SU-DHL-6 (cell line): ENCODE results near the gene GMIP.

Experiments
- H2AFZ ChIP-seq: fragments of 200-600 bp; sonication (generic); 2 replicates; pipeline ENCODE4 v1.6.1; 2014; ENCODE audit warnings: low read depth, mild to moderate bottlenecking, moderate library complexity, mixed read lengths, antibody characterized with exemption, low read length; ENCODE audit not compliant: severe bottlenecking
- H3F3A ChIP-seq: fragments of 200-600 bp; shearing (Covaris generic); 2 replicates; pipeline ENCODE4 v1.6.0; 2016; ENCODE audit warnings: antibody characterized with exemption, mild to moderate bottlenecking; ENCODE audit not compliant: insufficient read depth
- H3K27ac ChIP-seq: fragments of 200-600 bp; sonication (generic); 2 replicates; pipeline ENCODE4 v1.5.1; 2016; ENCODE audit warnings: low read depth, mild to moderate bottlenecking, low read length, moderate library complexity, mixed read lengths
- H3K27me3 ChIP-seq: fragments of 200-600 bp; sonication (generic), shearing (Covaris generic); 2 replicates; pipeline ENCODE4 v1.6.0; 2014; ENCODE audit warnings: mild to moderate bottlenecking, low read length
- H3K36me3 ChIP-seq: fragments of 200-600 bp; sonication (generic); 2 replicates; pipeline ENCODE4 v1.6.1; 2014; ENCODE audit warnings: mild to moderate bottlenecking, low read length, mixed read lengths
- H3K4me2 ChIP-seq: fragments of 300-600, 200-600 bp; shearing (Covaris generic), sonication (generic); 2 replicates; pipeline ENCODE4 v1.6.0; 2014; ENCODE audit warnings: low read length, low read depth, mild to moderate bottlenecking; ENCODE audit not compliant: poor library complexity, severe bottlenecking
- H3K4me3 ChIP-seq: fragments of 200-600 bp; sonication (generic); 2 replicates; pipeline ENCODE4 v1.5.1; 2014; ENCODE audit warnings: antibody characterized with exemption, low read length, mild to moderate bottlenecking, mixed read lengths; ENCODE audit not compliant: insufficient read depth, poor library complexity, severe bottlenecking
- H3K79me2 ChIP-seq: fragments of 200-600 bp; sonication (generic); 2 replicates; pipeline ENCODE4 v1.6.1; 2014; ENCODE audit warnings: mild to moderate bottlenecking, low read length, moderate library complexity; ENCODE audit not compliant: insufficient read depth
- H3K9ac ChIP-seq: fragments of 200-600 bp; sonication (generic); 2 replicates; pipeline ENCODE4 v1.7.0; 2014; ENCODE audit warnings: mild to moderate bottlenecking, low read length
- H3K9me2 ChIP-seq: fragments of 200-600 bp; sonication (generic); replicated peaks from 2 replicates; pipeline ENCODE4 v1.6.1; 2014; ENCODE audit warnings: low read length; ENCODE audit not compliant: insufficient read depth
- H3K9me3 ChIP-seq: fragments of 200-600 bp; sonication (generic); 2 replicates; pipeline ENCODE4 v1.6.1; 2014; ENCODE audit warnings: low read length, mixed read lengths; ENCODE audit not compliant: insufficient read depth
- H4K20me1 ChIP-seq: fragments of 200-600 bp; sonication (generic); 2 replicates; pipeline ENCODE4 v1.6.1; 2014; ENCODE audit warnings: low read depth, mild to moderate bottlenecking, antibody characterized with exemption, low read length, moderate library complexity, mixed read lengths
- EZH2phosphoT487 ChIP-seq: fragments of 200-600 bp; sonication (generic), shearing (Covaris generic); conservative IDR thresholded peaks from 2 replicates; pipeline ENCODE4 v1.6.1; 2018; ENCODE audit warnings: mild to moderate bottlenecking, antibody characterized with exemption, low read length, moderate library complexity, mixed read lengths
- TF ChIP-seq, protein P1 (sequence below): fragments of 200-600 bp; sonication (generic); IDR thresholded peaks from one replicate; pipeline ENCODE4 v1.5.1; 2017; ENCODE audit warnings: antibody characterized with exemption, mild to moderate bottlenecking, low read length, moderate library complexity; ENCODE audit not compliant: insufficient read depth, poor library complexity, severe bottlenecking

GMIP gene

GRCh38 chr19:19594381-19594780, 49.1 kb downstream of the GMIP start:
- Histone ChIP-seq H3K4me3 (no peak overlapping the region), H2AFZ (no peak overlapping the region), H3K9me3 (no peaks in the 10 kb centered on the region), H3K9ac (no peak overlapping the region), H3K9me2 (no peaks in the 10 kb centered on the region), H3K27me3 (no peaks in the 10 kb centered on the region), H3K27ac (no peak overlapping the region), H4K20me1 (no peaks in the 10 kb centered on the region), H3K4me2 (no peak overlapping the region), H3K79me2 (no peaks in the 10 kb centered on the region), H3K36me3 (no peaks in the 10 kb centered on the region), H3F3A (peaks cover 14% of the 10 kb centered on the region)
- TF ChIP-seq, protein P1, sequence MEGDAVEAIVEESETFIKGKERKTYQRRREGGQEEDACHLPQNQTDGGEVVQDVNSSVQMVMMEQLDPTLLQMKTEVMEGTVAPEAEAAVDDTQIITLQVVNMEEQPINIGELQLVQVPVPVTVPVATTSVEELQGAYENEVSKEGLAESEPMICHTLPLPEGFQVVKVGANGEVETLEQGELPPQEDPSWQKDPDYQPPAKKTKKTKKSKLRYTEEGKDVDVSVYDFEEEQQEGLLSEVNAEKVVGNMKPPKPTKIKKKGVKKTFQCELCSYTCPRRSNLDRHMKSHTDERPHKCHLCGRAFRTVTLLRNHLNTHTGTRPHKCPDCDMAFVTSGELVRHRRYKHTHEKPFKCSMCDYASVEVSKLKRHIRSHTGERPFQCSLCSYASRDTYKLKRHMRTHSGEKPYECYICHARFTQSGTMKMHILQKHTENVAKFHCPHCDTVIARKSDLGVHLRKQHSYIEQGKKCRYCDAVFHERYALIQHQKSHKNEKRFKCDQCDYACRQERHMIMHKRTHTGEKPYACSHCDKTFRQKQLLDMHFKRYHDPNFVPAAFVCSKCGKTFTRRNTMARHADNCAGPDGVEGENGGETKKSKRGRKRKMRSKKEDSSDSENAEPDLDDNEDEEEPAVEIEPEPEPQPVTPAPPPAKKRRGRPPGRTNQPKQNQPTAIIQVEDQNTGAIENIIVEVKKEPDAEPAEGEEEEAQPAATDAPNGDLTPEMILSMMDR: no peak
- TF ChIP-seq EZH2phosphoT487: no peak

GRCh38 chr19:19592690-19593089, 50.8 kb downstream of the GMIP start:
- Histone ChIP-seq H3K4me2 (no peak overlapping the region), H3K9ac (no peak overlapping the region), H3K9me2 (no peaks in the 10 kb centered on the region), H3K4me3 (no peak overlapping the region), H3K36me3 (no peaks in the 10 kb centered on the region), H3K27me3 (no peaks in the 10 kb centered on the region), H3F3A (peaks cover 7% of the 10 kb centered on the region), H3K79me2 (no peaks in the 10 kb centered on the region), H3K27ac (no peak overlapping the region), H3K9me3 (no peaks in the 10 kb centered on the region), H2AFZ (no peak overlapping the region), H4K20me1 (no peaks in the 10 kb centered on the region)
- no peak for TF ChIP-seq EZH2phosphoT487
- TF ChIP-seq, protein P1: no peak

DNA sequence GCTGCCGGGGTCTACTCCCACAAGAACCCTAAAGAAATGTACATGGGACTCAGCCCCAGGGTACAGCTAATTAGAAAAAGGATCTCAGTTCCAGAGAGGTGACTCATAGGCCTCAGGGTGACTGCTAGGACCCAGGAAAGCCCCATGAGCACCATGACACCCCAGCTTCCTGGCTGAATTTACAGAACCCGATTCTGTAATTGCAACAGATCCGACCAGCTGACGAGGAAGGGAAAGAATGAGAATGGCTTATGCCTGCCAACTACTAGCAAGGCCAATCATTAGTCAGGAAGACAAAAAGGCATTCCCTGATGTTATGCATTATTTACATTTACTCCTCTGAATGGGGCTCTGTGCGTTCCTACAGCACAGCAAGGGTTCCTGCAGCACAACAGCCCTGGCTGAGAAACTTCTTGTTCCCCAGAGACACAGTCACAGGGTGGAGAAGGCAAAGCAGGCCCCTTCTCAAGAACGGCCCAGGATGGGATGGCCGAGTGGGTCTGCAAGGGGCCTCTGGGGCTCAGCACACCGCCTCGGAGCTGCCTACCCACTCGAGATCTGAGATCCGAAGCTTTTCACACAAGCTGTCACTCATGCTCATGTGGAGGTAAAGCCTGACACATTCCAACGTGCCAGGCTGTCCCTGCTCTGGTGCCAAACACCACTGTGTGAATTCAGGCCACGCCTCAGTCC, 52.2 kb downstream of the GMIP start:
- no peak overlapping the region for H3K4me2 ChIP-seq
- TF ChIP-seq EZH2phosphoT487: no peak
- TF ChIP-seq, protein P1: no peak
- no peak overlapping the region for H2AFZ ChIP-seq
- no peaks in the 10 kb centered on the region for H3K9me3 ChIP-seq
- H3K79me2 ChIP-seq: no peaks in the 10 kb centered on the region
- no peak overlapping the region for H3K27ac ChIP-seq
- no peaks in the 10 kb centered on the region for H3K27me3 ChIP-seq
- H3K9me2 ChIP-seq: no peaks in the 10 kb centered on the region
- no peaks in the 10 kb centered on the region for H3K36me3 ChIP-seq
- H4K20me1 ChIP-seq: no peaks in the 10 kb centered on the region
- no peaks in the 10 kb centered on the region for H3F3A ChIP-seq
- no peak overlapping the region for H3K9ac ChIP-seq
- no peak overlapping the region for H3K4me3 ChIP-seq
